Rectal smooth muscle tissue (tissue), 1 donor: ENCODE data around the gene IL33.

ENCODE experiments used
- H3K27ac ChIP-seq: one replicate; pipeline ENCODE4 v1.7.0; 2013; ENCODE audit warnings: low read depth, low read length, inconsistent platforms
- H3K27me3 ChIP-seq: one replicate; pipeline ENCODE4 v1.7.0; 2013; ENCODE audit warnings: low read length; ENCODE audit not compliant: control insufficient read depth, insufficient read depth
- H3K36me3 ChIP-seq: one replicate; pipeline ENCODE4 v1.7.0; 2013; ENCODE audit warnings: low read length; ENCODE audit not compliant: control insufficient read depth, insufficient read depth
- H3K4me1 ChIP-seq: one replicate; pipeline ENCODE4 v1.7.0; 2013; ENCODE audit warnings: low read length; ENCODE audit not compliant: control insufficient read depth, insufficient read depth
- H3K4me3 ChIP-seq: one replicate; pipeline ENCODE4 v1.7.0; 2013; ENCODE audit warnings: low read length
- H3K9ac ChIP-seq: one replicate; pipeline ENCODE4 v1.7.0; 2013; ENCODE audit warnings: low read length

Gene IL33

GRCh38 chr9:6195714-6196360, 19.8 kb upstream of the IL33 start:
- H3K36me3 ChIP-seq, result no peaks in the 10 kb centered on the region
- no peaks in the 10 kb centered on the region for H3K27me3 ChIP-seq
- H3K4me3 ChIP-seq, result no peak overlapping the region

GRCh38 chr9:6197330-6197729, 18.3 kb upstream of the IL33 start:
- no peak overlapping the region for H3K4me3 ChIP-seq
- no peaks in the 10 kb centered on the region for H3K36me3 ChIP-seq
- H3K27me3 ChIP-seq, result no peaks in the 10 kb centered on the region
- H3K4me1 ChIP-seq, result no peaks in the 10 kb centered on the region
- no peak overlapping the region for H3K27ac ChIP-seq
- H3K9ac ChIP-seq, result no peak overlapping the region

More at GRCh38 chr9:6195714-6196360, 19.8 kb upstream of the IL33 start:
- Histone ChIP-seq H3K4me1 (no peaks in the 10 kb centered on the region), H3K27ac (no peak overlapping the region), H3K9ac (no peak overlapping the region)

GRCh38 chr9:6198251-6198650, 17.4 kb upstream of the IL33 start:
- no peak overlapping the region for H3K27ac ChIP-seq
- H3K9ac ChIP-seq, result no peak overlapping the region
- no peak overlapping the region for H3K4me3 ChIP-seq
- H3K4me1 ChIP-seq, result no peaks in the 10 kb centered on the region
- H3K27me3 ChIP-seq, result no peaks in the 10 kb centered on the region
- H3K36me3 ChIP-seq, result no peaks in the 10 kb centered on the region

GRCh38 chr9:6199596-6199995, 16.0 kb upstream of the IL33 start:
- Histone ChIP-seq H3K27me3 (no peaks in the 10 kb centered on the region), H3K36me3 (no peaks in the 10 kb centered on the region), H3K4me1 (no peaks in the 10 kb centered on the region), H3K9ac (no peak overlapping the region), H3K4me3 (no peak overlapping the region), H3K27ac (no peak overlapping the region)

GRCh38 chr9:6200761-6201160, 14.8 kb upstream of the IL33 start:
- no peak overlapping the region for H3K4me3 ChIP-seq
- H3K4me1 ChIP-seq, result no peaks in the 10 kb centered on the region
- no peaks in the 10 kb centered on the region for H3K27me3 ChIP-seq
- no peak overlapping the region for H3K9ac ChIP-seq
- no peak overlapping the region for H3K27ac ChIP-seq
- no peaks in the 10 kb centered on the region for H3K36me3 ChIP-seq

- no peak overlapping the region for H3K27ac ChIP-seq
- no peaks in the 10 kb centered on the region for H3K27me3 ChIP-seq
- H3K36me3 ChIP-seq, result no peaks in the 10 kb centered on the region
- peaks cover 2% of the 10 kb centered on the region for H3K4me1 ChIP-seq
- no peak overlapping the region for H3K9ac ChIP-seq
- no peak overlapping the region for H3K4me3 ChIP-seq
Measured at GRCh38 chr9:6209966-6210365, 5.6 kb upstream of the IL33 start.

GRCh38 chr9:6212722-6213375, 2.8 kb upstream of the IL33 start:
- Histone ChIP-seq H3K27ac (no peak overlapping the region), H3K4me3 (no peak overlapping the region), H3K27me3 (no peaks in the 10 kb centered on the region), H3K36me3 (no peaks in the 10 kb centered on the region), H3K4me1 (peaks cover 7% of the 10 kb centered on the region), H3K9ac (no peak overlapping the region)

- Histone ChIP-seq H3K9ac (no peak overlapping the region), H3K4me3 (no peak overlapping the region), H3K27me3 (no peaks in the 10 kb centered on the region), H3K4me1 (peaks cover 7% of the 10 kb centered on the region), H3K27ac (no peak overlapping the region), H3K36me3 (no peaks in the 10 kb centered on the region)
Measured at GRCh38 chr9:6214434-6214833, 1.2 kb upstream of the IL33 start.

- H3K4me1 ChIP-seq, result peaks cover 7% of the 10 kb centered on the region
- H3K9ac ChIP-seq, result no peak overlapping the region
- no peaks in the 10 kb centered on the region for H3K36me3 ChIP-seq
- no peaks in the 10 kb centered on the region for H3K27me3 ChIP-seq
- peak overlapping the region; percentile 57 for H3K27ac ChIP-seq
- no peak overlapping the region for H3K4me3 ChIP-seq
Measured at GRCh38 chr9:6214903-6215302, 704 bp upstream of the IL33 start.

GRCh38 chr9:6216002-6216401, 395 bp downstream of the IL33 start:
- Histone ChIP-seq H3K27me3 (no peaks in the 10 kb centered on the region), H3K36me3 (no peaks in the 10 kb centered on the region), H3K9ac (no peak overlapping the region), H3K27ac (peak overlapping the region; percentile 58), H3K4me3 (peak overlapping the region; percentile 40), H3K4me1 (peaks cover 7% of the 10 kb centered on the region)

GRCh38 chr9:6216951-6217350, 1.3 kb downstream of the IL33 start:
- peaks cover 7% of the 10 kb centered on the region for H3K4me1 ChIP-seq
- no peaks in the 10 kb centered on the region for H3K27me3 ChIP-seq
- H3K4me3 ChIP-seq, result peak overlapping the region; percentile 15
- H3K36me3 ChIP-seq, result no peaks in the 10 kb centered on the region
- no peak overlapping the region for H3K9ac ChIP-seq
- H3K27ac ChIP-seq, result peak overlapping the region; percentile 64

GRCh38 chr9:6218099-6218502, 2.5 kb downstream of the IL33 start:
- H3K4me1 ChIP-seq, result peaks cover 7% of the 10 kb centered on the region

GRCh38 chr9:6219040-6219439, 3.4 kb downstream of the IL33 start:
- Histone ChIP-seq H3K9ac (no peak overlapping the region), H3K27me3 (no peaks in the 10 kb centered on the region), H3K27ac (no peak overlapping the region), H3K36me3 (no peaks in the 10 kb centered on the region), H3K4me3 (no peak overlapping the region), H3K4me1 (peaks cover 8% of the 10 kb centered on the region)

More at GRCh38 chr9:6218099-6218502, 2.5 kb downstream of the IL33 start:
- no peaks in the 10 kb centered on the region for H3K27me3 ChIP-seq
- H3K36me3 ChIP-seq, result no peaks in the 10 kb centered on the region
- H3K4me3 ChIP-seq, result peak overlapping the region; percentile 40
- peak overlapping the region; percentile 64 for H3K27ac ChIP-seq
- no peak overlapping the region for H3K9ac ChIP-seq
